ENCODE results near the gene TARS2.

TARS2 gene

GRCh38 chr1:150474869-150475268 is 12.3 kb upstream of the TARS2 start:
- Histone ChIP-seq H3K9ac (ENCODE audit: low read length) (no peak overlapping the region), H3K9me2 (replicated peaks; ENCODE audit: insufficient read depth, low read length) (no peaks in the 10 kb centered on the region), H3F3A (ENCODE audit: insufficient read depth, low read length) (no peaks in the 10 kb centered on the region), H3K27me3 (replicated peaks; ENCODE audit: insufficient read depth, low read length) (no peaks in the 10 kb centered on the region), H3K4me2 (ENCODE audit: low read depth, low read length) (no peak overlapping the region), H3K9me3 (replicated peaks; ENCODE audit: insufficient read depth, low read length) (no peaks in the 10 kb centered on the region), H2AFZ (ENCODE audit: low read length) (no peak overlapping the region), H3K79me2 (ENCODE audit: low read length) (no peaks in the 10 kb centered on the region), H3K4me1 (ENCODE audit: low read length) (no peaks in the 10 kb centered on the region), H3K27ac (ENCODE audit: low read length) (no peak overlapping the region), H4K20me1 (ENCODE audit: insufficient read depth, low read length) (no peaks in the 10 kb centered on the region), H3K36me3 (replicated peaks; ENCODE audit: insufficient read depth, low read length) (peaks cover 11% of the 10 kb centered on the region), H3K4me3 (ENCODE audit: low read length) (no peak overlapping the region)
- no peak for TF ChIP-seq EZH2phosphoT487 (IDR thresholded peaks at IDR 0.05; ENCODE audit: low read length)
- TF ChIP-seq EZH2 (optimal IDR thresholded peaks at IDR 0.05; ENCODE audit: low read depth, low read length) = no peak
- TF ChIP-seq, protein P1, sequence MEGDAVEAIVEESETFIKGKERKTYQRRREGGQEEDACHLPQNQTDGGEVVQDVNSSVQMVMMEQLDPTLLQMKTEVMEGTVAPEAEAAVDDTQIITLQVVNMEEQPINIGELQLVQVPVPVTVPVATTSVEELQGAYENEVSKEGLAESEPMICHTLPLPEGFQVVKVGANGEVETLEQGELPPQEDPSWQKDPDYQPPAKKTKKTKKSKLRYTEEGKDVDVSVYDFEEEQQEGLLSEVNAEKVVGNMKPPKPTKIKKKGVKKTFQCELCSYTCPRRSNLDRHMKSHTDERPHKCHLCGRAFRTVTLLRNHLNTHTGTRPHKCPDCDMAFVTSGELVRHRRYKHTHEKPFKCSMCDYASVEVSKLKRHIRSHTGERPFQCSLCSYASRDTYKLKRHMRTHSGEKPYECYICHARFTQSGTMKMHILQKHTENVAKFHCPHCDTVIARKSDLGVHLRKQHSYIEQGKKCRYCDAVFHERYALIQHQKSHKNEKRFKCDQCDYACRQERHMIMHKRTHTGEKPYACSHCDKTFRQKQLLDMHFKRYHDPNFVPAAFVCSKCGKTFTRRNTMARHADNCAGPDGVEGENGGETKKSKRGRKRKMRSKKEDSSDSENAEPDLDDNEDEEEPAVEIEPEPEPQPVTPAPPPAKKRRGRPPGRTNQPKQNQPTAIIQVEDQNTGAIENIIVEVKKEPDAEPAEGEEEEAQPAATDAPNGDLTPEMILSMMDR (IDR thresholded peaks at IDR 0.05; ENCODE audit: low read length) = no peak
- DNase-seq = no peak

GRCh38 chr1:150476754-150477153 is 10.5 kb upstream of the TARS2 start:
- Histone ChIP-seq H3K4me2 (ENCODE audit: low read depth, low read length) (no peak overlapping the region), H3K4me1 (ENCODE audit: low read length) (no peaks in the 10 kb centered on the region), H3K9me2 (replicated peaks; ENCODE audit: insufficient read depth, low read length) (no peaks in the 10 kb centered on the region)

DNA sequence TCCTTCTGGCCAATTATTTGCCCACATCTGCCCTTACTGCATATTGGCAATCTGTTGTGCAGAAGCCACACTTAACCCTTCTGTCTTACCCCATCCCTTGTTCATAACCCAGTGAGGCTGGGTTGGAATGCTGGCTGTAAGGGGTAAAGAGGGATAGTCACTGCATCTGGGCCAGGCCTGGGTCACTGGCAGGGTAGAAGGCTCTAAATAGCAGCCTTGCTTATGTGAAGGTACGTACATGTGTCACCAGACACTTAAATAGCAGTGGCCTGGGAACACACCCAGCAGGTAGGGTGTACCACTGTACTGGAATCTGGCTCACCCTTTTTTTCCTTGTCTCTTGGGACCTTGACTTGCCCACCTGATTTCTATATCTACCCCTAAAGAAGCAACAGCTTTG is 9.9 kb upstream of the TARS2 start:
- Histone ChIP-seq H3F3A (ENCODE audit: insufficient read depth, low read length) (no peaks in the 10 kb centered on the region), H2AFZ (ENCODE audit: low read length) (no peak overlapping the region), H3K9me3 (replicated peaks; ENCODE audit: insufficient read depth, low read length) (no peaks in the 10 kb centered on the region), H3K36me3 (replicated peaks; ENCODE audit: insufficient read depth, low read length) (no peaks in the 10 kb centered on the region; the same call in 1 of the 2 replicates), H3K9me2 (replicated peaks; ENCODE audit: insufficient read depth, low read length) (no peaks in the 10 kb centered on the region), H3K9ac (ENCODE audit: low read length) (no peak overlapping the region), H3K4me3 (ENCODE audit: low read length) (no peak overlapping the region), H3K4me1 (ENCODE audit: low read length) (no peaks in the 10 kb centered on the region), H4K20me1 (ENCODE audit: insufficient read depth, low read length) (no peaks in the 10 kb centered on the region), H3K27ac (ENCODE audit: low read length) (no peak overlapping the region), H3K27me3 (replicated peaks; ENCODE audit: insufficient read depth, low read length) (no peaks in the 10 kb centered on the region), H3K79me2 (ENCODE audit: low read length) (no peaks in the 10 kb centered on the region), H3K4me2 (ENCODE audit: low read depth, low read length) (no peak overlapping the region)
- no peak for DNase-seq
- TF ChIP-seq, protein P1 (IDR thresholded peaks at IDR 0.05; ENCODE audit: low read length) = no peak

More at GRCh38 chr1:150476754-150477153, 10.5 kb upstream of the TARS2 start:
- Histone ChIP-seq H3K79me2 (ENCODE audit: low read length) (no peaks in the 10 kb centered on the region), H2AFZ (ENCODE audit: low read length) (no peak overlapping the region), H3K27ac (ENCODE audit: low read length) (no peak overlapping the region), H4K20me1 (ENCODE audit: insufficient read depth, low read length) (no peaks in the 10 kb centered on the region), H3K9me3 (replicated peaks; ENCODE audit: insufficient read depth, low read length) (no peaks in the 10 kb centered on the region), H3K4me3 (ENCODE audit: low read length) (no peak overlapping the region), H3F3A (ENCODE audit: insufficient read depth, low read length) (no peaks in the 10 kb centered on the region), H3K9ac (ENCODE audit: low read length) (no peak overlapping the region), H3K36me3 (replicated peaks; ENCODE audit: insufficient read depth, low read length) (no peaks in the 10 kb centered on the region; the same call in 1 of the 2 replicates), H3K27me3 (replicated peaks; ENCODE audit: insufficient read depth, low read length) (no peaks in the 10 kb centered on the region)
- no peak for DNase-seq
- TF ChIP-seq, protein P1 (IDR thresholded peaks at IDR 0.05; ENCODE audit: low read length) = no peak
- no peak for TF ChIP-seq EZH2 (optimal IDR thresholded peaks at IDR 0.05; ENCODE audit: low read depth, low read length)
